Panc1 (cell line): ENCODE results near the gene ERGIC1. TPM values are rescaled to one million over a fixed set of nuclear protein-coding genes. Genes with fewer than 3 reads are reported as not detected.
"Not testable (repeated sequence)": the region's sequence is repeated elsewhere in the genome, so short reads cannot be mapped to it uniquely, and the experiment has no call there.

Experiments used
- ATAC-seq: fragments of 200-7000 bp; cut with Tn5 transposase; 2 replicates; pipeline ENCODE4 v1.9.1; 2020; ENCODE audit warnings: mild to moderate bottlenecking, moderate library complexity
- BruUV-seq: library from RNA; stranded (reverse); fragments of 400-500 nt; replicated peaks from 2 replicates; lab custom pipeline; 2021; lab: Mats Ljungman, UMichigan
- CTCF ChIA-PET: fragments of 300-600 bp; sonication (Branson Sonifier 250); formaldehyde crosslinking; loops from one replicate; lab custom pipeline; 2022; ENCODE audit warnings: antibody characterized with exemption; lab: Charles Lee
- POLR2A ChIA-PET: fragments of 300-600 bp; sonication (Branson Sonifier 250); formaldehyde crosslinking; loops from one replicate; lab custom pipeline; 2022; ENCODE audit warnings: antibody characterized with exemption; lab: Charles Lee
- DNase-seq: peaks from one replicate; pipeline ENCODE4 v3.0.0-alpha.2; 2010; ENCODE audit warnings: low read depth, low spot score
- H3K27ac ChIP-seq: 2 replicates; pipeline ENCODE4 v1.5.1; 2011; ENCODE audit warnings: mild to moderate bottlenecking, low read length, inconsistent platforms
- H3K27me3 ChIP-seq: fragments of 200-500 bp; sonication (Bioruptor generic); 2 replicates; pipeline ENCODE4 v1.6.0; 2014; ENCODE audit warnings: low read length, inconsistent platforms; ENCODE audit not compliant: control insufficient read depth, insufficient read depth
- H3K36me3 ChIP-seq: fragments of 200-500 bp; sonication (Bioruptor generic); 2 replicates; pipeline ENCODE4 v1.5.1; 2014; ENCODE audit warnings: inconsistent platforms, mild to moderate bottlenecking, low read length, moderate library complexity; ENCODE audit not compliant: control insufficient read depth, insufficient read depth
- H3K4me1 ChIP-seq: 2 replicates; pipeline ENCODE4 v1.5.1; 2011; ENCODE audit warnings: inconsistent platforms, mild to moderate bottlenecking, low read length, moderate library complexity; ENCODE audit not compliant: control insufficient read depth, insufficient read depth
- H3K4me3 ChIP-seq, 2 experiments: 2 replicates each; pipeline ENCODE4 v1.5.1; 2011 to 2012; ENCODE audit warnings: low read depth in 2 of 2, low read length in 2 of 2, mild to moderate bottlenecking in 2 of 2, inconsistent platforms in 1 of 2, moderate library complexity in 1 of 2
- H3K9me3 ChIP-seq: fragments of 200-500 bp; sonication (Bioruptor generic); 2 replicates; pipeline ENCODE4 v1.5.1; 2014; ENCODE audit warnings: low read depth, mild to moderate bottlenecking, inconsistent platforms, low read length, moderate library complexity; ENCODE audit not compliant: control insufficient read depth, insufficient read depth
- POLR2AphosphoS5 ChIP-seq: IDR thresholded peaks from 2 replicates; pipeline ENCODE4 v1.6.1; 2012; ENCODE audit warnings: mild to moderate bottlenecking, low read depth, low read length, moderate library complexity
- SIN3A ChIP-seq: IDR thresholded peaks from 2 replicates; pipeline ENCODE4 v1.6.1; 2012; ENCODE audit warnings: low read depth, mild to moderate bottlenecking, low read length, moderate library complexity, borderline replicate concordance; ENCODE audit not compliant: insufficient read depth
- TCF7L2 ChIP-seq: IDR thresholded peaks from 2 replicates; pipeline ENCODE4 v1.6.1; 2011; ENCODE audit warnings: mild to moderate bottlenecking, low read depth, low read length, inconsistent platforms
- in situ Hi-C: cut with HindIII; loops from 2 replicates; pipeline ENCODE4 v1.10.0; 2016; ENCODE audit warnings: low sequenced_read_pairs, low pct_unique_long_range_greater_than_20kb
- intact Hi-C: fragments of 100-400 bp; cut with micrococcal nuclease; formaldehyde crosslinking; loops from one replicate; pipeline ENCODE4 v1.10.0; 2022; ENCODE audit not compliant: unreplicated experiment
- total RNA-seq: library from RNA; stranded (reverse); gene quantifications from one replicate; pipeline ENCODE4 v1.2.1, GENCODE V29; 2021; ENCODE audit not compliant: unreplicated experiment
- TF ChIP-seq, protein P1 (sequence below): fragments of 450-650 bp; IDR thresholded peaks from 2 replicates; pipeline ENCODE4 v1.5.1; 2017; ENCODE audit warnings: mild to moderate bottlenecking
- TF ChIP-seq, protein P2 (sequence below), 2 experiments: IDR thresholded peaks; 2 replicates each; pipeline ENCODE4 v1.6.1; 2011 to 2012; ENCODE audit warnings: low read depth in 2 of 2, control low read depth in 1 of 2, low read length in 1 of 2, mild to moderate bottlenecking in 1 of 2, moderate library complexity in 1 of 2; ENCODE audit not compliant: insufficient read depth in 1 of 2

ERGIC1 gene
- total RNA-seq, 1 experiment from 2014 or later = 206 TPM

DNA sequence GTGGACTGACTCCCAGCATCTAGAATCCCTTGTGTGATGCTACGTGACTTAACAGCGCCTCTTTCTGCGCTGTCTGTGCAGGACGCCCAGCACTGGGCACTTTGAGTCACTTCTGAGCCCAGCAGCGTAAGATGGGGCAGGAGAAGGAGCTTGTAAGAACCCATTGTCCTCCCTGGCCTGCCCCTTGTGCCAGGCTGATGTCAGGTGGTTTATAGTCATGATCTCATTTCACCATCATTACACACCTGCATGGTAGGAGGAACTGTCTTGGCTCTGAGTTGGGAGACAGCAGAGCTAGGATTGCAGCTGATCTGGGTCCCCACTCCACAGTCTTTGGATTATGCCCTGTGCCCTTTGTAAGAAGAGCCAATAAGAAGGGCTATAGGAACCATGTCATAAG, 12.2 kb downstream of the ERGIC1 start:
- BruUV-seq = no TSS peak
- TF ChIP-seq SIN3A (no peak), TCF7L2 (no peak), POLR2AphosphoS5 (no peak)
- TF ChIP-seq, protein P1, sequence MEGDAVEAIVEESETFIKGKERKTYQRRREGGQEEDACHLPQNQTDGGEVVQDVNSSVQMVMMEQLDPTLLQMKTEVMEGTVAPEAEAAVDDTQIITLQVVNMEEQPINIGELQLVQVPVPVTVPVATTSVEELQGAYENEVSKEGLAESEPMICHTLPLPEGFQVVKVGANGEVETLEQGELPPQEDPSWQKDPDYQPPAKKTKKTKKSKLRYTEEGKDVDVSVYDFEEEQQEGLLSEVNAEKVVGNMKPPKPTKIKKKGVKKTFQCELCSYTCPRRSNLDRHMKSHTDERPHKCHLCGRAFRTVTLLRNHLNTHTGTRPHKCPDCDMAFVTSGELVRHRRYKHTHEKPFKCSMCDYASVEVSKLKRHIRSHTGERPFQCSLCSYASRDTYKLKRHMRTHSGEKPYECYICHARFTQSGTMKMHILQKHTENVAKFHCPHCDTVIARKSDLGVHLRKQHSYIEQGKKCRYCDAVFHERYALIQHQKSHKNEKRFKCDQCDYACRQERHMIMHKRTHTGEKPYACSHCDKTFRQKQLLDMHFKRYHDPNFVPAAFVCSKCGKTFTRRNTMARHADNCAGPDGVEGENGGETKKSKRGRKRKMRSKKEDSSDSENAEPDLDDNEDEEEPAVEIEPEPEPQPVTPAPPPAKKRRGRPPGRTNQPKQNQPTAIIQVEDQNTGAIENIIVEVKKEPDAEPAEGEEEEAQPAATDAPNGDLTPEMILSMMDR = no peak
- TF ChIP-seq, protein P2, sequence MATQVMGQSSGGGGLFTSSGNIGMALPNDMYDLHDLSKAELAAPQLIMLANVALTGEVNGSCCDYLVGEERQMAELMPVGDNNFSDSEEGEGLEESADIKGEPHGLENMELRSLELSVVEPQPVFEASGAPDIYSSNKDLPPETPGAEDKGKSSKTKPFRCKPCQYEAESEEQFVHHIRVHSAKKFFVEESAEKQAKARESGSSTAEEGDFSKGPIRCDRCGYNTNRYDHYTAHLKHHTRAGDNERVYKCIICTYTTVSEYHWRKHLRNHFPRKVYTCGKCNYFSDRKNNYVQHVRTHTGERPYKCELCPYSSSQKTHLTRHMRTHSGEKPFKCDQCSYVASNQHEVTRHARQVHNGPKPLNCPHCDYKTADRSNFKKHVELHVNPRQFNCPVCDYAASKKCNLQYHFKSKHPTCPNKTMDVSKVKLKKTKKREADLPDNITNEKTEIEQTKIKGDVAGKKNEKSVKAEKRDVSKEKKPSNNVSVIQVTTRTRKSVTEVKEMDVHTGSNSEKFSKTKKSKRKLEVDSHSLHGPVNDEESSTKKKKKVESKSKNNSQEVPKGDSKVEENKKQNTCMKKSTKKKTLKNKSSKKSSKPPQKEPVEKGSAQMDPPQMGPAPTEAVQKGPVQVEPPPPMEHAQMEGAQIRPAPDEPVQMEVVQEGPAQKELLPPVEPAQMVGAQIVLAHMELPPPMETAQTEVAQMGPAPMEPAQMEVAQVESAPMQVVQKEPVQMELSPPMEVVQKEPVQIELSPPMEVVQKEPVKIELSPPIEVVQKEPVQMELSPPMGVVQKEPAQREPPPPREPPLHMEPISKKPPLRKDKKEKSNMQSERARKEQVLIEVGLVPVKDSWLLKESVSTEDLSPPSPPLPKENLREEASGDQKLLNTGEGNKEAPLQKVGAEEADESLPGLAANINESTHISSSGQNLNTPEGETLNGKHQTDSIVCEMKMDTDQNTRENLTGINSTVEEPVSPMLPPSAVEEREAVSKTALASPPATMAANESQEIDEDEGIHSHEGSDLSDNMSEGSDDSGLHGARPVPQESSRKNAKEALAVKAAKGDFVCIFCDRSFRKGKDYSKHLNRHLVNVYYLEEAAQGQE (IDR thresholded peaks at IDR 0.05; ENCODE audit: insufficient read depth in 1 of 2, low read depth in 2 of 2, low read length in 1 of 2) = no peak
- 0 out of 2 replicates have a peak, but pooled peaks have one; percentile 21 for ATAC-seq
- no peaks in the 10 kb centered on the region for H3K27me3 ChIP-seq
- ChIA-PET CTCF (interaction anchor here (0.6 kb wide), 1 partner anchor 131 kb away, joined by 3 read pairs; no protein-coding TSS in a partner anchor), POLR2A (interaction anchor here (0.5 to 0.6 kb wide), 3 partner anchors 79 to 907 kb away, joined by 3 to 5 read pairs (median 3); no protein-coding TSS in a partner anchor)
- H3K4me1 ChIP-seq = peaks cover 53% of the 10 kb centered on the region
- intact Hi-C loops = no loop called here
- peaks cover 5% of the 10 kb centered on the region for H3K36me3 ChIP-seq
- in situ Hi-C loops = no loop called here
- H3K4me3 ChIP-seq = no peak overlapping the region
- peak overlapping the region; percentile 66 for H3K27ac ChIP-seq
- no peaks in the 10 kb centered on the region for H3K9me3 ChIP-seq
- no peak for DNase-seq

DNA sequence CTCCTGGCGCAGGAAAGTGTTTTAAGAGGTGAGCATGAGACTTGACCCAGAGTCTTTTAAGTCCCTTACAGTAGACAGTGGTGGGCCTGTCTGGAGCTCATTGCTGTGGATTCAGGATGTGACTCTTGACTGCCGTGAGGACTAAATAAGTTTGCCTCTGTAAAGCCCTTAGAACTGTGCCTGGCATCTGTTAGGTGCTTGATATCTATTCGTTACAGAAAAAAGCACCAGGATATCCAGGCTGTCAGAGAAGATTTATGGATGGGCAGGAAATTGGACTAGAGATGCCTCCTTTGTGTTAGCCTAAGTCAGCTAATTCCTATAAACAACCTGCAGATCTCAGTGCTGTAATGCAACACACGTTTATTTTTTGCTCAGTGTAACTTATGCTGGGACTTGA, 12.6 kb downstream of the ERGIC1 start:
- H3K4me3 ChIP-seq = no peak overlapping the region
- no peaks in the 10 kb centered on the region for H3K27me3 ChIP-seq
- DNase-seq = no peak
- peak overlapping the region; percentile 66 for H3K27ac ChIP-seq
- peaks cover 57% of the 10 kb centered on the region for H3K4me1 ChIP-seq
- intact Hi-C loops = no loop called here
- H3K9me3 ChIP-seq = no peaks in the 10 kb centered on the region
- ATAC-seq = no peak
- peaks cover 5% of the 10 kb centered on the region for H3K36me3 ChIP-seq
- TF ChIP-seq TCF7L2 (no peak), POLR2AphosphoS5 (no peak), SIN3A (no peak)
- TF ChIP-seq, protein P2 (IDR thresholded peaks at IDR 0.05; ENCODE audit: insufficient read depth in 1 of 2, low read depth in 2 of 2, low read length in 1 of 2) = no peak
- TF ChIP-seq, protein P1 = no peak
- ChIA-PET POLR2A (interaction anchor here (0.5 to 0.6 kb wide), 3 partner anchors 79 to 907 kb away, joined by 3 to 5 read pairs (median 3); no protein-coding TSS in a partner anchor), CTCF (interaction anchor here (0.6 kb wide), 1 partner anchor 132 kb away, joined by 3 read pairs; no protein-coding TSS in a partner anchor)
- in situ Hi-C loops = no loop called here
- no TSS peak for BruUV-seq

DNA sequence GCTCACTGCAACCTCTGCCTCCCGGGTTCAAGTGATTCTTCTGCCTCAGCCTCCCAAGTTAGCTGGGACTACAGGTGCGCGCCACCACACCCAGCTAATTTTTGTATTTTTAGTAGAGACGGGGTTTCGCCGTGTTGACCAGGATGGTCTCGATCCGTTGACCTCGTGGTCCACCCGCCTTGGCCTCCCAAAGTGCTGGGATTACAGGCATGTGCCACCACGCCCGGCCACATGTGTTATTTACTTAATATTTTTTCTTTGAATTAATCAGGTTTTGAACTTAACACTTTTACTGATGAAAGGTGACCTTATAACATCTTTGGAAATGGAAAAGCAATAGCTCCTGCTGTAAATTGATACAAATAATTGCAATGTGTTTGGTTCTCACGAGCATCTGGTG, 13.5 kb downstream of the ERGIC1 start:
- H3K4me3 ChIP-seq, POLR2A ChIA-PET, in situ Hi-C loops, DNase-seq, H3K9me3 ChIP-seq, BruUV-seq, intact Hi-C loops, ATAC-seq, CTCF ChIA-PET, H3K27me3 ChIP-seq, H3K36me3 ChIP-seq: not testable (repeated sequence)
- Histone ChIP-seq H3K27ac (peak overlapping the region; percentile 80), H3K4me1 (peaks cover 65% of the 10 kb centered on the region)
